Activated CD8-positive, alpha-beta T cell treated with anti-CD3 and anti-CD28 coated beads for 36 hours (primary cell): Measurements from ENCODE around the gene CHD5. TPM values are rescaled to one million over a fixed set of nuclear protein-coding genes. Genes with fewer than 3 reads are reported as not detected.

Source experiments
- ATAC-seq: fragments of 200-7000 bp; cut with Tn5 transposase; one replicate; pipeline ENCODE4 v1.10.0; 2021; ENCODE audit warnings: mild to moderate bottlenecking, moderate library complexity
- CTCF ChIA-PET: fragments of 350-600 bp; sonication (Branson Sonifier 250); formaldehyde crosslinking; loops from one replicate; lab custom pipeline; 2021; ENCODE audit warnings: antibody characterized with exemption; lab: Charles Lee
- POLR2A ChIA-PET: fragments of 350-600 bp; sonication (Branson Sonifier 250); formaldehyde crosslinking; loops from one replicate; lab custom pipeline; 2021; ENCODE audit warnings: antibody characterized with exemption; lab: Charles Lee
- DNase-seq: peaks from one replicate; pipeline ENCODE4 v3.0.0-alpha.2; 2020
- H3K27ac Mint-ChIP-seq: one replicate; pipeline ENCODE4 v1.8.0; 2021; ENCODE audit warnings: mild to moderate bottlenecking, mixed read lengths
- H3K27me3 Mint-ChIP-seq: one replicate; pipeline ENCODE4 v1.8.0; 2021; ENCODE audit warnings: mixed read lengths
- H3K36me3 Mint-ChIP-seq: one replicate; pipeline ENCODE4 v1.8.0; 2021; ENCODE audit warnings: low read depth, mixed read lengths
- H3K4me1 Mint-ChIP-seq: one replicate; pipeline ENCODE4 v1.8.0; 2021; ENCODE audit warnings: low read depth, mixed read lengths
- H3K4me3 Mint-ChIP-seq: one replicate; pipeline ENCODE4 v1.8.0; 2021; ENCODE audit warnings: mild to moderate bottlenecking, moderate library complexity, mixed read lengths
- H3K9me3 Mint-ChIP-seq: one replicate; pipeline ENCODE4 v1.8.0; 2021; ENCODE audit warnings: mixed read lengths
- CTCF ChIP-seq: fragments of 200-600 bp; IDR thresholded peaks from one replicate; pipeline ENCODE4 v1.8.0; 2022; ENCODE audit warnings: antibody characterized with exemption, mild to moderate bottlenecking
- intact Hi-C: fragments of 100-400 bp; cut with micrococcal nuclease; formaldehyde crosslinking; loops from one replicate; pipeline ENCODE4 v1.10.0; 2022
- total RNA-seq, 2 experiments: library from RNA; stranded (reverse); gene quantifications; one replicate each; pipeline ENCODE4 v1.2.3, GENCODE V29; 2021

The CHD5 gene
- total RNA-seq, 2 experiments from 2014 or later, result 0.61 to 0.63 TPM

DNA sequence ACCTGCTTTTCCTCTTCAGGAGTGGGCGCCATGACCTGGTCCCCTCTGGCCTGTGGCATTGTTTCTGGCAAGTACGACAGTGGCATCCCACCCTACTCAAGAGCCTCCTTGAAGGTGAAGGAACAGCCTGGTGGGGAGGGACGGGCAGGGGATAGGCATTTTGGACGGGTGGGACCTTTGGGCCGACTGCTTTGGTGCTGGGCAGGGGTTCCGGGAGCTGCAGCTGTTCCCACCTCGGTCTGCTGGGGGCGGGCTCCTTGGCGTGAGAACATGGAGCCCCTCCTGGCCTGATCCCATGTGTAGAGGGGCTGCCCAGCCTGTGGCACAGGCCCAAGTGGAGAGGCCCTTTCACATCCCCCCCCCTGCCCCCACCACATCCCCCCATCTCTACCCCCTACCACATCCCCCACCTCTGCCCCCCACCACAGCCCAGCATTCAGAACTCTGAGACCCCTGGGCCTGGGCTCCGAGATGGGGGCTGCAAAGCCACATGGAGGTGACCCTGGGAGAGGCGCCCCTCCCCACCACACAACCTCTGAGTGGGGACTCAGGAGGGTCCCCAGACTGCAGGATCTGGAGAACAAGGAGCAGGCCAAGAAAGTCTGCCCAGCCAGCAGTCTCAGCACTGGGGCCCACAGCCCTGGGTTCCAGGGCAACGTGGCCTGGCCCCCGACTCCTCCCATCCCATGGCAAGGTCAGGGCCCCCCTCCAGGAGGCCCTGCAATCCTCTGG lies 84.4 kb downstream of the CHD5 start:
- DNase-seq (peak; percentile 1), ATAC-seq (no peak)
- CTCF ChIA-PET, result no interaction called here
- Mint-ChIP-seq H3K4me1 (no peaks in the 10 kb centered on the region), H3K27ac (no peak overlapping the region), H3K4me3 (no peak overlapping the region), H3K27me3 (no peaks in the 10 kb centered on the region), H3K36me3 (peaks cover 30% of the 10 kb centered on the region), H3K9me3 (no peaks in the 10 kb centered on the region)
- no peak for TF ChIP-seq CTCF
- intact Hi-C loops, result no loop called here
- POLR2A ChIA-PET, result no interaction called here

DNA sequence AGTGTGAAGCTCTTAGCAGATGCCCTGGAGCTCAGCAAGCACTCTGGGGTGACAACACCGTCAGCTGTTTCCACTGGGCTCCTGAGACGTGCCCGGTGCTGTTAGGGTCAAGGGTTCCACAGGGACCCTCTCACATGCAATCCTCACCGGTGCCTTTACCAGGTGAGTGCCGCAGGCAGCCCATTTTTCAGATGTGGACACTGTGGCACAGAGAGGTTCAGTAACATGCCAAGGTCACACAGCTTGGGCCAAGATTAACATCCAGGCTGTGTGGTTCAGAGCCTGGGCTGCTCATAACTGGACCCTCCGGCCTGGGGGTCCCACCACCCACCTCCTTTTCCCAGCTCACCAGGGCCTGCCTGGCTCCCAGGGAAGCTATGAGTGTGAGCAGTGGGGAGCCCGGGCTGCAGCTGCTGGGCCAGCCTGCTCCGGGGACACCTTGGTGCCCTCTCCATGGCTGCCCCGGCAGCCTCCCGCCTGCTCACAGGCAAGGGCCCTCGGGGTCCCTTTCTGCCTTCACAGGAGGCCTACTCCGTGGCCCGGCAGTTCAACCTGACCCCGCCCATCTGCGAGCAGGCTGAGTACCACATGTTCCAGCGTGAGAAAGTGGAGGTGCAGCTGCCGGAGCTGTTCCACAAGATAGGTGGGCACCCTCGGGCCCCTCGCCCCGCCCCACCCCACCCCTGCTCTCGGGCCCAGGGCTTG lies 85.2 kb downstream of the CHD5 start:
- no peak overlapping the region for H3K27ac Mint-ChIP-seq
- H3K9me3 Mint-ChIP-seq, result no peaks in the 10 kb centered on the region
- intact Hi-C loops, result no loop called here
- H3K4me3 Mint-ChIP-seq, result no peak overlapping the region
- H3K4me1 Mint-ChIP-seq, result no peaks in the 10 kb centered on the region
- peaks cover 30% of the 10 kb centered on the region for H3K36me3 Mint-ChIP-seq
- DNase-seq (peak; percentile 2), ATAC-seq (no peak)
- TF ChIP-seq CTCF, result no peak
- ChIA-PET POLR2A (interaction anchor here (1.0 kb wide), 1 partner anchor 10 kb away, joined by 4 read pairs; no protein-coding TSS in a partner anchor), CTCF (no interaction called here)
- no peaks in the 10 kb centered on the region for H3K27me3 Mint-ChIP-seq

- no peak for ATAC-seq
- Mint-ChIP-seq H3K27ac (no peak overlapping the region), H3K27me3 (no peaks in the 10 kb centered on the region), H3K4me1 (no peaks in the 10 kb centered on the region), H3K4me3 (no peak overlapping the region), H3K9me3 (no peaks in the 10 kb centered on the region), H3K36me3 (peaks cover 34% of the 10 kb centered on the region)
- no peak for TF ChIP-seq CTCF
- no peak for DNase-seq
- ChIA-PET POLR2A (interaction anchor here (1.0 kb wide), 1 partner anchor 9 kb away, joined by 4 read pairs; no protein-coding TSS in a partner anchor), CTCF (no interaction called here)
- intact Hi-C loops, result no loop called here
Measured at GRCh38 chr1:6094246-6094645, 85.9 kb downstream of the CHD5 start.

- TF ChIP-seq CTCF, result no peak
- Mint-ChIP-seq H3K4me1 (no peaks in the 10 kb centered on the region), H3K9me3 (no peaks in the 10 kb centered on the region), H3K36me3 (peaks cover 34% of the 10 kb centered on the region), H3K27ac (no peak overlapping the region), H3K27me3 (no peaks in the 10 kb centered on the region), H3K4me3 (no peak overlapping the region)
- CTCF ChIA-PET, result no interaction called here
- ATAC-seq (no peak), DNase-seq (no peak)
- intact Hi-C loops, result no loop called here
- POLR2A ChIA-PET, result interaction anchor here (0.6 kb wide), 1 partner anchor 9 kb away, joined by 3 read pairs; no protein-coding TSS in a partner anchor
Measured at GRCh38 chr1:6093611-6094010, 86.5 kb downstream of the CHD5 start.

DNA sequence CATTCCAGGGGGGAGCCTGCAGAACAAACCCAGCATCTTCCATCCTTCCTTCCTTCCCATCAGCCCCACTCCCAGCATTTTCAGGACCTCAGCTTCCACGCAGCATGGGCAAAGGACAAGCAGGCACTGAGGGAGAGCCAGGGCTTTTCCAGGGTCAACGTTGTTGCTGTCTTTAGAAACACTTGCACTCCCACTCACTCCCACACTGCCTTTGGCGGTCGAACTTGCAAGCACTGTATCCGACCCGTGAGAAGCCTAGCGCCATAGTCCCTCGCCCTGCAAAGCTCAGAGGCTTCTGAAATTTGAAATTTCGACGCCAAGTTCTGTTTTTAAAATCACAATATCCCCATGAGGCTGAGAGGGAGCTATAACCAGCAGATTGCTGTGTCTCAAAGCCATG lies 87.0 kb downstream of the CHD5 start:
- peaks cover 29% of the 10 kb centered on the region for H3K36me3 Mint-ChIP-seq
- CTCF ChIA-PET, result no interaction called here

More for the DNA sequence above, 87.0 kb downstream of the CHD5 start:
- ATAC-seq (no peak), DNase-seq (no peak)
- no peak for TF ChIP-seq CTCF
- Mint-ChIP-seq H3K27me3 (no peaks in the 10 kb centered on the region), H3K4me3 (no peak overlapping the region), H3K27ac (no peak overlapping the region), H3K4me1 (no peaks in the 10 kb centered on the region), H3K9me3 (no peaks in the 10 kb centered on the region)
- intact Hi-C loops, result no loop called here
- POLR2A ChIA-PET, result interaction anchor here (0.6 to 1.7 kb wide), 3 partner anchors 8 to 16 kb away, joined by 3 to 10 read pairs (median 3); no protein-coding TSS in a partner anchor
